CD1c-positive myeloid dendritic cell (primary cell): ENCODE data around the gene P3H4.

Source experiments
- DNase-seq: peaks from one replicate; pipeline ENCODE4 v3.0.0-alpha.2; 2016; ENCODE audit errors: extremely low spot score

P3H4 gene

GRCh38 chr17:41821776-41822175 lies 10.0 kb upstream of the P3H4 start:
- no peak for DNase-seq

GRCh38 chr17:41818024-41818423 lies 6.3 kb upstream of the P3H4 start:
- DNase-seq = no peak

GRCh38 chr17:41816637-41817320 lies 5.0 kb upstream of the P3H4 start:
- no peak for DNase-seq

GRCh38 chr17:41814195-41814594 lies 2.4 kb upstream of the P3H4 start:
- DNase-seq = no peak

GRCh38 chr17:41813699-41814124 lies 2.0 kb upstream of the P3H4 start:
- no peak for DNase-seq

GRCh38 chr17:41813152-41813680 lies 1.5 kb upstream of the P3H4 start:
- DNase-seq = no peak

- no peak for DNase-seq
Measured at GRCh38 chr17:41812381-41813151, 817 bp upstream of the P3H4 start, which contains the start of gene FKBP10. Gene FKBP10, plus strand, starts transcription at chr17:41813004. Its CDS starts 31 bp downstream, at chr17:41813035.

GRCh38 chr17:41810659-41811548 lies 845 bp downstream of the P3H4 start:
- no peak for DNase-seq

GRCh38 chr17:41806685-41807445 lies 4.9 kb downstream of the P3H4 start:
- DNase-seq = no peak

GRCh38 chr17:41803049-41804020 lies 8.4 kb downstream of the P3H4 start:
- peak; percentile 62 for DNase-seq

GRCh38 chr17:41801374-41802271 lies 10.1 kb downstream of the P3H4 start:
- peak; percentile 84 for DNase-seq

GRCh38 chr17:41800601-41801373 lies 11.0 kb downstream of the P3H4 start:
- DNase-seq = no peak

- DNase-seq = no peak
Measured at GRCh38 chr17:41799366-41799765, 12.4 kb downstream of the P3H4 start.

GRCh38 chr17:41797377-41797776 lies 14.4 kb downstream of the P3H4 start:
- no peak for DNase-seq

GRCh38 chr17:41796121-41796895 lies 15.4 kb downstream of the P3H4 start:
- DNase-seq = peak; percentile 47

GRCh38 chr17:41794540-41794975 lies 17.2 kb downstream of the P3H4 start:
- no peak for DNase-seq
